PC-9 (cell line): ENCODE data around the gene NCAN. TPM values are rescaled to one million over a fixed set of nuclear protein-coding genes. Genes with fewer than 3 reads are reported as not detected.

Experiments
- BruUV-seq: library from RNA; stranded (reverse); fragments of 400-500 nt; replicated peaks from 2 replicates; lab custom pipeline; 2021; lab: Mats Ljungman, UMichigan
- CTCF ChIA-PET: fragments of 300-600 bp; sonication (Branson Sonifier 250); formaldehyde crosslinking; loops from one replicate; lab custom pipeline; 2022; ENCODE audit warnings: antibody characterized with exemption; lab: Charles Lee
- POLR2A ChIA-PET: fragments of 300-600 bp; sonication (Branson Sonifier 250); formaldehyde crosslinking; loops from one replicate; lab custom pipeline; 2022; ENCODE audit warnings: antibody characterized with exemption; ENCODE audit not compliant: unreplicated experiment; lab: Charles Lee
- DNase-seq, 2 experiments: peaks; one replicate each; pipeline versions ENCODE4 v3.0.0 to v3.0.0-alpha.2; 2015 to 2022; ENCODE audit warnings: mixed read lengths in 1 of 2
- H2AFZ ChIP-seq: fragments of 200-600 bp; sonication (generic); 2 replicates; pipeline ENCODE4 v1.8.1; 2017; ENCODE audit warnings: antibody characterized with exemption
- H3F3A ChIP-seq: fragments of 200-600 bp; sonication (generic); 2 replicates; pipeline ENCODE4 v1.8.1; 2017; ENCODE audit warnings: antibody characterized with exemption, mild to moderate bottlenecking, low read depth; ENCODE audit not compliant: insufficient read depth
- H3K27ac ChIP-seq: fragments of 200-600 bp; sonication (generic); 2 replicates; pipeline ENCODE4 v1.6.1; 2016; ENCODE audit warnings: mixed run types
- H3K27me3 ChIP-seq: fragments of 200-600 bp; sonication (generic); 2 replicates; pipeline ENCODE4 v1.6.1; 2016; ENCODE audit warnings: low read depth, mixed run types; ENCODE audit not compliant: insufficient read depth
- H3K36me3 ChIP-seq: fragments of 200-600 bp; sonication (generic); 2 replicates; pipeline ENCODE4 v1.6.1; 2016; ENCODE audit warnings: low read depth, mixed run types
- H3K4me1 ChIP-seq: fragments of 200-600 bp; sonication (generic); replicated peaks from 2 replicates; pipeline ENCODE4 v1.6.1; 2016; ENCODE audit warnings: mixed run types; ENCODE audit not compliant: insufficient read depth
- H3K4me2 ChIP-seq: fragments of 200-600 bp; sonication (generic); 2 replicates; pipeline ENCODE4 v1.6.1; 2017; ENCODE audit warnings: mixed run types
- H3K4me3 ChIP-seq: fragments of 200-600 bp; sonication (generic); 2 replicates; pipeline ENCODE4 v1.6.1; 2016; ENCODE audit warnings: mixed run types
- H3K79me2 ChIP-seq: fragments of 200-600 bp; sonication (generic); 2 replicates; pipeline ENCODE4 v1.6.1; 2017; ENCODE audit warnings: low read depth, mixed run types
- H3K9me2 ChIP-seq: fragments of 200-600 bp; sonication (generic); 2 replicates; pipeline ENCODE4 v1.8.1; 2017; ENCODE audit warnings: mild to moderate bottlenecking; ENCODE audit not compliant: insufficient read depth
- H3K9me3 ChIP-seq: fragments of 200-600 bp; sonication (generic); 2 replicates; pipeline ENCODE4 v1.8.1; 2016; ENCODE audit warnings: low read depth; ENCODE audit not compliant: insufficient read depth
- H4K20me1 ChIP-seq: fragments of 200-600 bp; sonication (generic); 2 replicates; pipeline ENCODE4 v1.8.1; 2017; ENCODE audit not compliant: insufficient read depth
- EZH2 ChIP-seq: fragments of 200-600 bp; sonication (generic); IDR thresholded peaks from 2 replicates; pipeline ENCODE4 v1.8.0; 2017; ENCODE audit warnings: antibody characterized with exemption, low read depth
- intact Hi-C: fragments of 100-400 bp; cut with micrococcal nuclease; formaldehyde crosslinking; loops from one replicate; pipeline ENCODE4 v1.10.0; 2022; ENCODE audit not compliant: unreplicated experiment
- total RNA-seq: library from RNA; stranded (reverse); gene quantifications from 2 replicates; pipeline ENCODE4 v1.2.3, GENCODE V29; 2021
- TF ChIP-seq, protein P1 (sequence below): fragments of 200-600 bp; sonication (generic); conservative IDR thresholded peaks from 2 replicates; pipeline ENCODE4 v1.6.1; 2017; ENCODE audit warnings: mixed run types, antibody characterized with exemption, mild to moderate bottlenecking, moderate library complexity

NCAN gene
- total RNA-seq, 1 experiment from 2014 or later: not detected

DNA sequence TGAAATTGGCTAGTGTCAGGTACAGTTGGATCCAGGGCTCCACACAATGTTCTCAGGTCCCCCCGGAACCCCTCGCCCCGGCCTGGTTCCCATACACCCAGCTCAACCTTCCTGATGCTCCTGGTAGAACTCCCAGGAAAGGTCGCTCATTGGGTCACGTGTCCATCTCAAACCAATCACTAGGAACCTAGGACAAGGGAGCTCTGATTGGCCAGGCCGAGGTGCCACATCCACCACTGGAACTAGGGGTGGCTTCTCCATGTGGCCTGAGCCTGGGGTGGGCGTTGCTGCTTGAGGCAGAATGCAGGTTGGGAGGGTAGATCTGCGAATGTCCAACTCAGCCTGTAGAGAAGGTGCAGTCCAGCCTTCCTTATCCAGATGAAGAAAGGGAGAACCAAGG lies 34.8 kb upstream of the NCAN start:
- H3K9me3 ChIP-seq: no peaks in the 10 kb centered on the region
- no peaks in the 10 kb centered on the region for H3K9me2 ChIP-seq
- no peaks in the 10 kb centered on the region for H3K27me3 ChIP-seq
- ChIA-PET POLR2A (interaction anchor here (0.7 kb wide), 1 partner anchor 14 kb away, joined by 4 read pairs; no protein-coding TSS in a partner anchor), CTCF (interaction anchor here (0.6 kb wide), 1 partner anchor 30 kb away, joined by 3 read pairs; no protein-coding TSS in a partner anchor)
- H3K4me3 ChIP-seq: no peak overlapping the region
- H3F3A ChIP-seq: peaks cover 34% of the 10 kb centered on the region; the same call in 1 of the 2 replicates
- H4K20me1 ChIP-seq: no peaks in the 10 kb centered on the region
- no peak overlapping the region for H3K4me2 ChIP-seq
- H3K79me2 ChIP-seq: no peaks in the 10 kb centered on the region
- intact Hi-C loops: no loop called here
- no peaks in the 10 kb centered on the region; the same call in 1 of the 2 replicates for H3K36me3 ChIP-seq
- no peak for TF ChIP-seq EZH2
- TF ChIP-seq, protein P1, sequence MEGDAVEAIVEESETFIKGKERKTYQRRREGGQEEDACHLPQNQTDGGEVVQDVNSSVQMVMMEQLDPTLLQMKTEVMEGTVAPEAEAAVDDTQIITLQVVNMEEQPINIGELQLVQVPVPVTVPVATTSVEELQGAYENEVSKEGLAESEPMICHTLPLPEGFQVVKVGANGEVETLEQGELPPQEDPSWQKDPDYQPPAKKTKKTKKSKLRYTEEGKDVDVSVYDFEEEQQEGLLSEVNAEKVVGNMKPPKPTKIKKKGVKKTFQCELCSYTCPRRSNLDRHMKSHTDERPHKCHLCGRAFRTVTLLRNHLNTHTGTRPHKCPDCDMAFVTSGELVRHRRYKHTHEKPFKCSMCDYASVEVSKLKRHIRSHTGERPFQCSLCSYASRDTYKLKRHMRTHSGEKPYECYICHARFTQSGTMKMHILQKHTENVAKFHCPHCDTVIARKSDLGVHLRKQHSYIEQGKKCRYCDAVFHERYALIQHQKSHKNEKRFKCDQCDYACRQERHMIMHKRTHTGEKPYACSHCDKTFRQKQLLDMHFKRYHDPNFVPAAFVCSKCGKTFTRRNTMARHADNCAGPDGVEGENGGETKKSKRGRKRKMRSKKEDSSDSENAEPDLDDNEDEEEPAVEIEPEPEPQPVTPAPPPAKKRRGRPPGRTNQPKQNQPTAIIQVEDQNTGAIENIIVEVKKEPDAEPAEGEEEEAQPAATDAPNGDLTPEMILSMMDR: no peak
- H3K4me1 ChIP-seq: peaks cover 7% of the 10 kb centered on the region
- no peak overlapping the region for H2AFZ ChIP-seq
- BruUV-seq: no TSS peak
- no peak overlapping the region for H3K27ac ChIP-seq
- no peak for DNase-seq

DNA sequence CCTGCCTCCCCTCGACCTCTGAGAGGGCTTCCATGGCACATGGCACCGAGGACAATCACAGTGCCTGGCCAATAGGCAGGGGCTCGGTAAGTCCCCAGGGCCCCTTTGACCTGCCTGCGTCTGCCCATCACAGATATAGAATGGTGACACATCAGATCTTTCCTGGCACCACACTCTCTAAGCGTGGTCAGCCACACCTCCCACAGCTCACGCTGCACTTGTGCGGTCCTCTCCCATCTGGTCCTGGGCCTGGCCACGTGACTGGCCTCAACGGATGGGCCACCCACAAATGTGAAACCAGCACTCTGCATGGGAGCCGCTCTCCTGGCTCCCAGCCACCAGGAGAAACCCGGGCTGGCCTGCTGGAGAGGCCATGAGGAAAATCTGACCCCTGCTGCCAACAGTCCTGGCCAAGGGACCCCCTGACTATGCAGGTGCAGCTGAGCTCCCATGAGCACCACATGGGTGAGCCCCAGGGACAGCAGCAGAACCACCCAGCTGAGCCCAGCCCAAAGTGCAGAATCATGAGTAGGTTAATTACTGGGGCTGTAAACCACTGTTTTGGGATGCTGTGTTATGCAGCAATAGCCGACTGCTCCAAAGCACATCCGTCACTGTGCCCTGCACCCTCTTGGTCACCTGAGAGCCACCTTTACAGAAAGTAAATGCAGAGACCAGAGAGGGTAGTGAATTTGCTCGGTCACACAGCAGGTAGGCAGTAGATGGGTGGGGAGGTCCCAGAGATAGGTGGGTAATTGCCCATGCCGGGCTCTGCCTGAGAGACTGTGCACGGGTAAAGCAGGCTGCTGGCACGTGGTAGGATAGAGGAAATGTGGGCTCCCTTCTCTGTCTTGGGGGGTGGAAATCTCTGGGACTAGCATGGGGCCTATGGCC lies 32.0 kb upstream of the NCAN start:
- TF ChIP-seq, protein P1: no peak
- TF ChIP-seq EZH2: no peak
- H4K20me1 ChIP-seq: no peaks in the 10 kb centered on the region; the same call in 1 of the 2 replicates
- no peaks in the 10 kb centered on the region; the same call in 1 of the 2 replicates for H3K36me3 ChIP-seq
- POLR2A ChIA-PET: no interaction called here
- no peaks in the 10 kb centered on the region for H3K4me1 ChIP-seq
- no peak for DNase-seq
- no peaks in the 10 kb centered on the region for H3K27me3 ChIP-seq
- no peak overlapping the region for H3K4me2 ChIP-seq
- no peaks in the 10 kb centered on the region for H3K9me2 ChIP-seq
- H3K9me3 ChIP-seq: no peaks in the 10 kb centered on the region
- no peak overlapping the region for H3K4me3 ChIP-seq
- BruUV-seq: no TSS peak
- H2AFZ ChIP-seq: no peak overlapping the region
- no peaks in the 10 kb centered on the region; the same call in 1 of the 2 replicates for H3K79me2 ChIP-seq
- intact Hi-C loops: no loop called here
- CTCF ChIA-PET: interaction anchor here (0.5 kb wide), 1 partner anchor 14 kb away, joined by 3 read pairs; no protein-coding TSS in a partner anchor
- H3K27ac ChIP-seq: no peak overlapping the region
- peaks cover 27% of the 10 kb centered on the region; the same call in 1 of the 2 replicates for H3F3A ChIP-seq

DNA sequence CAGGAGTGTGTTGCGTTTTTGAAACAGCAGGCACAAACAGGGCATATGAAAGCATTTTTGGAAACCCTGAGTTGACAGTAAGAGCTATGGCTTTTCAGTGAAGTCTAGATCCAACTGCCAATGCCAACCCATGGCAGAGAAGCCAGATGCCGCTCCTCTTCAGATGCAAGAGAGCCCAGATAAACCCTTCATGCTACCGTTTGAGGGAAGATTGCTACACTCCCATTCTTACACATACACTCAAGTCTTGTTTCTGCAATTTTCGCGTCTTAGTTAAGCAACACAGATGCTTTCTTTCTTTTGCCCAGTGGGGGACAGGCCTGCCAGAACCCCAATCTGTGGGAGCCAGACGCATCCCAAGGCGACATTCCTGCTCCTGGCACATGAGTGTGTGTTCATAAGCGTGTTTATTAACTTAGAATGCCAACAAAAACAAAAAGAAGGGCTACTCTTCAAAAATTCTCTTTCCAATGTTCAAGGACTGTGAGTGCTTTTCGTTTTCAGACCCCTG lies 30.2 kb upstream of the NCAN start:
- Histone ChIP-seq H3K9me3 (no peaks in the 10 kb centered on the region), H3K27ac (no peak overlapping the region), H3K4me3 (no peak overlapping the region), H3K36me3 (no peaks in the 10 kb centered on the region; the same call in 1 of the 2 replicates), H3K79me2 (no peaks in the 10 kb centered on the region; the same call in 1 of the 2 replicates), H2AFZ (no peak overlapping the region), H3F3A (peaks cover 19% of the 10 kb centered on the region; the same call in 1 of the 2 replicates), H3K27me3 (no peaks in the 10 kb centered on the region), H3K4me1 (no peaks in the 10 kb centered on the region), H4K20me1 (no peaks in the 10 kb centered on the region; the same call in 1 of the 2 replicates), H3K4me2 (no peak overlapping the region), H3K9me2 (no peaks in the 10 kb centered on the region)
- TF ChIP-seq EZH2: no peak
- TF ChIP-seq, protein P1: no peak
- POLR2A ChIA-PET: no interaction called here
- CTCF ChIA-PET: no interaction called here
- DNase-seq: no peak
- intact Hi-C loops: no loop called here
- BruUV-seq: no TSS peak
